ENCODE measurements around the gene PRKCQ.

DNA sequence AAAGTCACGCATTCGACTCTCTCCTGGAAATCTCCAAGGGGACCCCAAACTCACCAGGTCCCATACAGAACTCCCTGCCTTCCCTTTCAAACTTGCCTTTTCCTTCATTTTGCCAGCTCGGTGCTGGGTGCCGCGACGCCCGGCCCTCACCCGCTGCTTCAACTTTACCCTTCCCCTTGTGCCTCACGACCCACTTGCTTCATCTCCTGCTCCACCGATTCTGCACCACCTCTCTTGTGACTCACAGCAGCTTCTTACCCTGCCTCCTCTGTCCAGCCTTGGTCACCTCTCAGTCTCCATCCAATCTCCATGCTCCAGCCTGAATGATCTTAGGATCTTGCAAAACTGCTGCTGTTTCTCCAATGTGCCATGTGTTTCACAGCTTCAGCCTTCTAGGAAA is 59.9 kb downstream of the PRKCQ start:
- TF ChIP-seq, protein P1, sequence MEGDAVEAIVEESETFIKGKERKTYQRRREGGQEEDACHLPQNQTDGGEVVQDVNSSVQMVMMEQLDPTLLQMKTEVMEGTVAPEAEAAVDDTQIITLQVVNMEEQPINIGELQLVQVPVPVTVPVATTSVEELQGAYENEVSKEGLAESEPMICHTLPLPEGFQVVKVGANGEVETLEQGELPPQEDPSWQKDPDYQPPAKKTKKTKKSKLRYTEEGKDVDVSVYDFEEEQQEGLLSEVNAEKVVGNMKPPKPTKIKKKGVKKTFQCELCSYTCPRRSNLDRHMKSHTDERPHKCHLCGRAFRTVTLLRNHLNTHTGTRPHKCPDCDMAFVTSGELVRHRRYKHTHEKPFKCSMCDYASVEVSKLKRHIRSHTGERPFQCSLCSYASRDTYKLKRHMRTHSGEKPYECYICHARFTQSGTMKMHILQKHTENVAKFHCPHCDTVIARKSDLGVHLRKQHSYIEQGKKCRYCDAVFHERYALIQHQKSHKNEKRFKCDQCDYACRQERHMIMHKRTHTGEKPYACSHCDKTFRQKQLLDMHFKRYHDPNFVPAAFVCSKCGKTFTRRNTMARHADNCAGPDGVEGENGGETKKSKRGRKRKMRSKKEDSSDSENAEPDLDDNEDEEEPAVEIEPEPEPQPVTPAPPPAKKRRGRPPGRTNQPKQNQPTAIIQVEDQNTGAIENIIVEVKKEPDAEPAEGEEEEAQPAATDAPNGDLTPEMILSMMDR (conservative IDR thresholded peaks at IDR 0.05; ENCODE audit: low read depth, low read length) = no peak
- TF ChIP-seq MAFK (IDR thresholded peaks at IDR 0.05; ENCODE audit: low read depth, low read length) (no peak), POLR2A (IDR thresholded peaks at IDR 0.05; ENCODE audit: low read depth, low read length) (no peak), SMC3 (IDR thresholded peaks at IDR 0.05; ENCODE audit: low read depth, low read length) (no peak), RCOR1 (IDR thresholded peaks at IDR 0.05; ENCODE audit: insufficient replicate concordance, low read length) (no peak), MAZ (IDR thresholded peaks at IDR 0.05; ENCODE audit: borderline replicate concordance, low read depth, low read length) (no peak), FOS (IDR thresholded peaks at IDR 0.05; ENCODE audit: low read depth, low read length) (no peak), CEBPB (IDR thresholded peaks at IDR 0.05; ENCODE audit: low read depth, low read length) (no peak), MXI1 (IDR thresholded peaks at IDR 0.05; ENCODE audit: borderline replicate concordance, low read depth, low read length) (no peak), BHLHE40 (IDR thresholded peaks at IDR 0.05; ENCODE audit: low read depth, low read length) (no peak), RAD21 (IDR thresholded peaks at IDR 0.05; ENCODE audit: low read length) (no peak)
- TF ChIP-seq, protein P2, sequence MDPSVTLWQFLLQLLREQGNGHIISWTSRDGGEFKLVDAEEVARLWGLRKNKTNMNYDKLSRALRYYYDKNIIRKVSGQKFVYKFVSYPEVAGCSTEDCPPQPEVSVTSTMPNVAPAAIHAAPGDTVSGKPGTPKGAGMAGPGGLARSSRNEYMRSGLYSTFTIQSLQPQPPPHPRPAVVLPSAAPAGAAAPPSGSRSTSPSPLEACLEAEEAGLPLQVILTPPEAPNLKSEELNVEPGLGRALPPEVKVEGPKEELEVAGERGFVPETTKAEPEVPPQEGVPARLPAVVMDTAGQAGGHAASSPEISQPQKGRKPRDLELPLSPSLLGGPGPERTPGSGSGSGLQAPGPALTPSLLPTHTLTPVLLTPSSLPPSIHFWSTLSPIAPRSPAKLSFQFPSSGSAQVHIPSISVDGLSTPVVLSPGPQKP (IDR thresholded peaks at IDR 0.05; ENCODE audit: borderline replicate concordance, low read depth, low read length) = no peak
- TF ChIP-seq, protein P3, sequence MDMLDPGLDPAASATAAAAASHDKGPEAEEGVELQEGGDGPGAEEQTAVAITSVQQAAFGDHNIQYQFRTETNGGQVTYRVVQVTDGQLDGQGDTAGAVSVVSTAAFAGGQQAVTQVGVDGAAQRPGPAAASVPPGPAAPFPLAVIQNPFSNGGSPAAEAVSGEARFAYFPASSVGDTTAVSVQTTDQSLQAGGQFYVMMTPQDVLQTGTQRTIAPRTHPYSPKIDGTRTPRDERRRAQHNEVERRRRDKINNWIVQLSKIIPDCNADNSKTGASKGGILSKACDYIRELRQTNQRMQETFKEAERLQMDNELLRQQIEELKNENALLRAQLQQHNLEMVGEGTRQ (IDR thresholded peaks at IDR 0.05; ENCODE audit: low read depth, low read length) = no peak
